Measurements from ENCODE around the gene SYCP3.

DNA sequence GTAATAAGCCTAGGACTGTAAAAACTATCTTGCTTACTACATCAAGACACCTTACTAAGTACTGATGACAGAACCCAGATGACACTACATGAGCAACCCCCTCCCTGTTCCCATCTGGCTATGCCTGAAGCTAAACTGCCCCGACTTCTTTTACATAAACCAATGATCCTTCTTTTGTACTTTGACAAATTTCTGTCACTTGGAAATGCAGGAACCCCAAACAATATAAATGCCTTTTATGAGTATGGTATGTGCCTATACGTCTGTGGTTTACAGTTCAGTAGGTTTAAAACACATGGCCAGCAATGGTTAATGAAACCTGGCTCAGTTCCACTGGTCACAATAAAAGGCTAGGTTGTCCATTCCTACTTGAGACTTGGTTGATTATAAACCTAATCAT lies 6.1 kb downstream of the SYCP3 start:
- TF ChIP-seq, protein P1, sequence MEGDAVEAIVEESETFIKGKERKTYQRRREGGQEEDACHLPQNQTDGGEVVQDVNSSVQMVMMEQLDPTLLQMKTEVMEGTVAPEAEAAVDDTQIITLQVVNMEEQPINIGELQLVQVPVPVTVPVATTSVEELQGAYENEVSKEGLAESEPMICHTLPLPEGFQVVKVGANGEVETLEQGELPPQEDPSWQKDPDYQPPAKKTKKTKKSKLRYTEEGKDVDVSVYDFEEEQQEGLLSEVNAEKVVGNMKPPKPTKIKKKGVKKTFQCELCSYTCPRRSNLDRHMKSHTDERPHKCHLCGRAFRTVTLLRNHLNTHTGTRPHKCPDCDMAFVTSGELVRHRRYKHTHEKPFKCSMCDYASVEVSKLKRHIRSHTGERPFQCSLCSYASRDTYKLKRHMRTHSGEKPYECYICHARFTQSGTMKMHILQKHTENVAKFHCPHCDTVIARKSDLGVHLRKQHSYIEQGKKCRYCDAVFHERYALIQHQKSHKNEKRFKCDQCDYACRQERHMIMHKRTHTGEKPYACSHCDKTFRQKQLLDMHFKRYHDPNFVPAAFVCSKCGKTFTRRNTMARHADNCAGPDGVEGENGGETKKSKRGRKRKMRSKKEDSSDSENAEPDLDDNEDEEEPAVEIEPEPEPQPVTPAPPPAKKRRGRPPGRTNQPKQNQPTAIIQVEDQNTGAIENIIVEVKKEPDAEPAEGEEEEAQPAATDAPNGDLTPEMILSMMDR (IDR thresholded peaks at IDR 0.05), result no peak
- TF ChIP-seq POLR2A (IDR thresholded peaks at IDR 0.05), result no peak
